Ishikawa (cell line): ENCODE results near the gene PACSIN2.
A peak's percentile ranks its signal among the peaks of the same experiment; 100 is the strongest.

Experiments used
- CEBPB ChIP-seq: IDR thresholded peaks from 2 replicates; pipeline ENCODE4 v1.6.1; 2012
- CREB1 ChIP-seq: IDR thresholded peaks from 2 replicates; pipeline ENCODE4 v1.6.1; 2012; ENCODE audit warnings: low read depth
- EGR1 ChIP-seq: IDR thresholded peaks from 2 replicates; pipeline ENCODE4 v1.6.1; 2012
- EP300 ChIP-seq: IDR thresholded peaks from 2 replicates; pipeline ENCODE4 v1.6.1; 2012; ENCODE audit warnings: borderline replicate concordance
- FOXM1 ChIP-seq: IDR thresholded peaks from 2 replicates; pipeline ENCODE4 v1.6.1; 2012; ENCODE audit warnings: low read depth, borderline replicate concordance
- NFIC ChIP-seq: IDR thresholded peaks from 2 replicates; pipeline ENCODE4 v1.6.1; 2012
- RAD21 ChIP-seq: IDR thresholded peaks from 2 replicates; pipeline ENCODE4 v1.6.1; 2012; ENCODE audit warnings: low read depth
- TAF1 ChIP-seq: IDR thresholded peaks from 2 replicates; pipeline ENCODE4 v1.6.1; 2012; ENCODE audit warnings: low read depth, mild to moderate bottlenecking
- TCF12 ChIP-seq: IDR thresholded peaks from 2 replicates; pipeline ENCODE4 v1.6.1; 2012; ENCODE audit warnings: low read depth
- TEAD4 ChIP-seq: IDR thresholded peaks from 2 replicates; pipeline ENCODE4 v1.6.1; 2012
- YY1 ChIP-seq: IDR thresholded peaks from 2 replicates; pipeline ENCODE4 v1.6.1; 2012; ENCODE audit warnings: low read depth
- ZBTB7A ChIP-seq: IDR thresholded peaks from 2 replicates; pipeline ENCODE4 v1.6.1; 2012; ENCODE audit warnings: low read depth
- TF ChIP-seq, protein P1 (sequence below): IDR thresholded peaks from 2 replicates; pipeline ENCODE4 v1.6.1; 2012
- TF ChIP-seq, protein P2 (sequence below): IDR thresholded peaks from 2 replicates; pipeline ENCODE4 v1.6.1; 2012; ENCODE audit warnings: low read depth, mild to moderate bottlenecking
- TF ChIP-seq, protein P3 (sequence below): IDR thresholded peaks from 2 replicates; pipeline ENCODE4 v1.6.1; 2012

Gene PACSIN2

DNA sequence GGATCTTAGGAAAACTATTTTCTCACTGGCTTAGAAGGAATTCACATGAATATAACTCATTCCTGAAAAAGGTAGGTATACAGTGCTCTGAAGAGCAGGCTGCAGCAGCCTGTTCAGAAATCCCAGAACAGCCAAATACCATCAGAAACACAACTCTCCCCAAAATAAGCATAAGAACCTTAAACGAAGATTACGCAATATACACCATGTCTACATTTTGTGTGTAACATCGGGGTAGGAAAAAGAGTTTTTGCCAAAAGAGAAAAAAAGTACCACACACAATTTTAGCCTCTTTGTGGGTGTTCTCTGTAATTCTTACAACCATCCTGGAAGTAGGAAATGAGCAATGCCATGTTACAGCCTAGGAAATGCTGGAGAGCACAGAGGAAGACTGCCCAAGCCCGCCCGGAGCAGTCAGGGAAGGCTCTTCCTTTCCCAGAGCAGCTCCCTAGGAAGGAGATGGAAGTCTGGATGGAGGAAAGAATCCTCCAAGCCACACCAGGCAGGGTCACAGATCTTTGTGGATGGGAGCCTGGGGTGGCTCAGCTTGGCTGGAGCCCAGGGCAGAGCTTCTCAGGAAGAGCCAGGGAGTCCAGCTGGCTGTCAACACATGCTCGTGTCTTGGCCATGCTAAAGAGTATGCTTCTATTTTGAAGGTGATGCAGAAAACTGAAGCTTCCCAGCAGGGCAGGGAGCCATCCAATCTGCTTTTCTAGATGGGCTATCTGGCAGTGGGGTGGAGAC is 108.2 kb downstream of the PACSIN2 start:
- TF ChIP-seq CEBPB (peak; percentile 81), FOXM1 (no peak)

DNA sequence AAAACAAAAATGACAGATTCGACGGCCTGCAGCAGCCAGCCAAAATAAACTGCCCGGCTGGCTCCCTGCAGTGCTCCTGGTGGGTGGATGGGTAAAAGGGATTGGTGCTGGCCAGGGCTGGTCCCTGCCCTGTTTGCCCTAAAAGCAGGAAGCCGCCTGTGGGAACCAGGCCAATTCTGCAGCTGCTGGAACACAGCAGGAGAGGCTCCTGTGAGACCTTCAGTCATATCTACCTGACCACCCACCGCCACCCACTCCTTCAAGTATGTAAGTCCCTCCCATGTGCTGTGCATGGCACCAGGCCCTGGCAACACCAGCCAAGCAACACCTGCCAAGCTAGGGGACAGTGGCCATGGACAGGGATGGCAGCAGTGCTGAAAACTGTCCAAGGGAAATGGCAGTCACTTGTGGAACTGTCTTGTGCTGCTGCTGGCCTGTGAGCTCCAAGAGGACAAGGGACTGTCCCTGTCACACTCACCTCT is 109.2 kb downstream of the PACSIN2 start:
- TF ChIP-seq NFIC = peak; percentile 89
- peak; percentile 85 for TF ChIP-seq TCF12
- TF ChIP-seq EGR1 = peak; percentile 76
- TF ChIP-seq FOXM1 = no peak
- TF ChIP-seq EP300 = peak; percentile 62; the same call in 1 of the 2 replicates
- TF ChIP-seq TEAD4 = peak; percentile 34
- TF ChIP-seq YY1 = no peak

DNA sequence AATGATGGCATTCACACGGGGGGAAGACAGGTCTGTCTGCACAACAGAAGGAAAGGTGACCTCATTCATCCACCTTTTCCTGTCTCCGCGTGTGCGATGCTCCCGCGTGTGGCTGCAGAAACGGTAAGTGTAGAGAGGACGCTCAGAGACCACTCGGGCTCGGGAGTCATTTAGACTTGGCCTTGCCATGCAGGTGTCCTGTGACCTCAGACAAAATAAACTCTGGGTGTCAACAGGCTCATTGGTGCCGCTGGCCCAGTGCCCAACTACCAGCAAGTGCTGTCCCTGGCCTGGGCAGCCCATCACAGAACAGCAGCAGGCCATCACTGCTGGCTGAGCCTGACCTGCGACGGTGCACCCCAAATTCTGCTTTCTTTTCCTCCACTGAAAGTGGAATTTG is 109.7 kb downstream of the PACSIN2 start:
- TF ChIP-seq CEBPB (no peak), NFIC (no peak)

GRCh38 chr22:42904050-42904449 is 110.9 kb downstream of the PACSIN2 start:
- TF ChIP-seq FOXM1 = no peak
- TF ChIP-seq, protein P1, sequence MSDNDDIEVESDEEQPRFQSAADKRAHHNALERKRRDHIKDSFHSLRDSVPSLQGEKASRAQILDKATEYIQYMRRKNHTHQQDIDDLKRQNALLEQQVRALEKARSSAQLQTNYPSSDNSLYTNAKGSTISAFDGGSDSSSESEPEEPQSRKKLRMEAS = no peak

GRCh38 chr22:42902875-42903510 is 112.0 kb downstream of the PACSIN2 start:
- TF ChIP-seq CEBPB = no peak
- TF ChIP-seq, protein P2, sequence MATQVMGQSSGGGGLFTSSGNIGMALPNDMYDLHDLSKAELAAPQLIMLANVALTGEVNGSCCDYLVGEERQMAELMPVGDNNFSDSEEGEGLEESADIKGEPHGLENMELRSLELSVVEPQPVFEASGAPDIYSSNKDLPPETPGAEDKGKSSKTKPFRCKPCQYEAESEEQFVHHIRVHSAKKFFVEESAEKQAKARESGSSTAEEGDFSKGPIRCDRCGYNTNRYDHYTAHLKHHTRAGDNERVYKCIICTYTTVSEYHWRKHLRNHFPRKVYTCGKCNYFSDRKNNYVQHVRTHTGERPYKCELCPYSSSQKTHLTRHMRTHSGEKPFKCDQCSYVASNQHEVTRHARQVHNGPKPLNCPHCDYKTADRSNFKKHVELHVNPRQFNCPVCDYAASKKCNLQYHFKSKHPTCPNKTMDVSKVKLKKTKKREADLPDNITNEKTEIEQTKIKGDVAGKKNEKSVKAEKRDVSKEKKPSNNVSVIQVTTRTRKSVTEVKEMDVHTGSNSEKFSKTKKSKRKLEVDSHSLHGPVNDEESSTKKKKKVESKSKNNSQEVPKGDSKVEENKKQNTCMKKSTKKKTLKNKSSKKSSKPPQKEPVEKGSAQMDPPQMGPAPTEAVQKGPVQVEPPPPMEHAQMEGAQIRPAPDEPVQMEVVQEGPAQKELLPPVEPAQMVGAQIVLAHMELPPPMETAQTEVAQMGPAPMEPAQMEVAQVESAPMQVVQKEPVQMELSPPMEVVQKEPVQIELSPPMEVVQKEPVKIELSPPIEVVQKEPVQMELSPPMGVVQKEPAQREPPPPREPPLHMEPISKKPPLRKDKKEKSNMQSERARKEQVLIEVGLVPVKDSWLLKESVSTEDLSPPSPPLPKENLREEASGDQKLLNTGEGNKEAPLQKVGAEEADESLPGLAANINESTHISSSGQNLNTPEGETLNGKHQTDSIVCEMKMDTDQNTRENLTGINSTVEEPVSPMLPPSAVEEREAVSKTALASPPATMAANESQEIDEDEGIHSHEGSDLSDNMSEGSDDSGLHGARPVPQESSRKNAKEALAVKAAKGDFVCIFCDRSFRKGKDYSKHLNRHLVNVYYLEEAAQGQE = 0 out of 2 replicates have a peak, but pooled peaks have one; percentile 31

GRCh38 chr22:42901790-42902508 is 113.0 kb downstream of the PACSIN2 start:
- TF ChIP-seq RAD21 (no peak), NFIC (no peak), TAF1 (no peak), TEAD4 (no peak), EGR1 (no peak), YY1 (no peak), CREB1 (no peak), CEBPB (no peak), EP300 (no peak), TCF12 (no peak)
- TF ChIP-seq, protein P3, sequence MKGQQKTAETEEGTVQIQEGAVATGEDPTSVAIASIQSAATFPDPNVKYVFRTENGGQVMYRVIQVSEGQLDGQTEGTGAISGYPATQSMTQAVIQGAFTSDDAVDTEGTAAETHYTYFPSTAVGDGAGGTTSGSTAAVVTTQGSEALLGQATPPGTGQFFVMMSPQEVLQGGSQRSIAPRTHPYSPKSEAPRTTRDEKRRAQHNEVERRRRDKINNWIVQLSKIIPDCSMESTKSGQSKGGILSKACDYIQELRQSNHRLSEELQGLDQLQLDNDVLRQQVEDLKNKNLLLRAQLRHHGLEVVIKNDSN = no peak
- TF ChIP-seq, protein P1 = no peak

- TF ChIP-seq, protein P2 = no peak
- TF ChIP-seq NFIC (no peak), CEBPB (no peak), YY1 (no peak), TCF12 (no peak), TAF1 (no peak), FOXM1 (no peak), RAD21 (no peak), EGR1 (no peak), ZBTB7A (no peak), CREB1 (no peak), TEAD4 (no peak), EP300 (no peak)
- TF ChIP-seq, protein P3 = no peak
- TF ChIP-seq, protein P1 = no peak
Observed at GRCh38 chr22:42897960-42898359, 117.0 kb downstream of the PACSIN2 start.
